GM23338 (cell line): ENCODE measurements around the gene LRMDA.

Source experiments
- CREB1 ChIP-seq: fragments of 250-450 bp; sonication (Bioruptor Pico); IDR thresholded peaks from 2 replicates; pipeline ENCODE4 v1.5.0; 2020; ENCODE audit warnings: low read depth, mild to moderate bottlenecking, moderate library complexity
- ETS1 ChIP-seq: IDR thresholded peaks from 2 replicates; pipeline ENCODE4 v1.6.1; 2016; ENCODE audit warnings: antibody characterized with exemption
- EZH2 ChIP-seq: fragments of 200-600 bp; sonication (generic); IDR thresholded peaks from one replicate; pipeline ENCODE4 v1.8.0; 2017; ENCODE audit warnings: antibody characterized with exemption, mild to moderate bottlenecking, low read depth; ENCODE audit not compliant: unreplicated experiment
- EZH2phosphoT487 ChIP-seq: fragments of 200-600 bp; sonication (generic); IDR thresholded peaks from one replicate; pipeline ENCODE4 v1.8.1; 2018; ENCODE audit warnings: antibody characterized with exemption; ENCODE audit not compliant: unreplicated experiment
- JUNB ChIP-seq: IDR thresholded peaks from one replicate; pipeline ENCODE4 v1.6.1; 2016; ENCODE audit warnings: antibody characterized with exemption; ENCODE audit not compliant: unreplicated experiment
- NANOG ChIP-seq: IDR thresholded peaks from 2 replicates; pipeline ENCODE4 v1.6.1; 2016; ENCODE audit warnings: antibody characterized with exemption, borderline replicate concordance
- POLR2AphosphoS5 ChIP-seq: IDR thresholded peaks from 2 replicates; pipeline ENCODE4 v1.6.1; 2016; ENCODE audit warnings: antibody characterized with exemption, low read depth
- STAT1 ChIP-seq: IDR thresholded peaks from one replicate; pipeline ENCODE4 v1.6.1; 2016; ENCODE audit warnings: antibody characterized with exemption; ENCODE audit not compliant: unreplicated experiment
- ZNF114 ChIP-seq: fragments of 250-450 bp; sonication (Bioruptor Pico); IDR thresholded peaks from 2 replicates; pipeline ENCODE4 v1.5.0; 2020; ENCODE audit warnings: mild to moderate bottlenecking, moderate library complexity
- ZNF331 ChIP-seq: fragments of 250-450 bp; sonication (Bioruptor Pico); IDR thresholded peaks from 2 replicates; pipeline ENCODE4 v1.5.0; 2020; ENCODE audit warnings: low read depth, mild to moderate bottlenecking, moderate library complexity
- ZNF462 ChIP-seq: fragments of 250-450 bp; sonication (Bioruptor Pico); IDR thresholded peaks from 2 replicates; pipeline ENCODE4 v1.5.0; 2020; ENCODE audit warnings: mild to moderate bottlenecking, moderate library complexity
- TF ChIP-seq, protein P1 (sequence below), 2 experiments: fragments of 200-600 bp in 1 of 2; sonication (generic) in 1 of 2; conservative IDR thresholded peaks; 2 replicates each; pipeline versions ENCODE4 v1.5.1 to v1.6.1; 2016 to 2017; ENCODE audit warnings: antibody characterized with exemption in 2 of 2, low read depth in 2 of 2, mild to moderate bottlenecking in 2 of 2, moderate library complexity in 1 of 2
- TF ChIP-seq, protein P2 (sequence below): IDR thresholded peaks from one replicate; pipeline ENCODE4 v1.6.1; 2018; ENCODE audit warnings: antibody characterized with exemption; ENCODE audit not compliant: unreplicated experiment

- TF ChIP-seq, protein P1, sequence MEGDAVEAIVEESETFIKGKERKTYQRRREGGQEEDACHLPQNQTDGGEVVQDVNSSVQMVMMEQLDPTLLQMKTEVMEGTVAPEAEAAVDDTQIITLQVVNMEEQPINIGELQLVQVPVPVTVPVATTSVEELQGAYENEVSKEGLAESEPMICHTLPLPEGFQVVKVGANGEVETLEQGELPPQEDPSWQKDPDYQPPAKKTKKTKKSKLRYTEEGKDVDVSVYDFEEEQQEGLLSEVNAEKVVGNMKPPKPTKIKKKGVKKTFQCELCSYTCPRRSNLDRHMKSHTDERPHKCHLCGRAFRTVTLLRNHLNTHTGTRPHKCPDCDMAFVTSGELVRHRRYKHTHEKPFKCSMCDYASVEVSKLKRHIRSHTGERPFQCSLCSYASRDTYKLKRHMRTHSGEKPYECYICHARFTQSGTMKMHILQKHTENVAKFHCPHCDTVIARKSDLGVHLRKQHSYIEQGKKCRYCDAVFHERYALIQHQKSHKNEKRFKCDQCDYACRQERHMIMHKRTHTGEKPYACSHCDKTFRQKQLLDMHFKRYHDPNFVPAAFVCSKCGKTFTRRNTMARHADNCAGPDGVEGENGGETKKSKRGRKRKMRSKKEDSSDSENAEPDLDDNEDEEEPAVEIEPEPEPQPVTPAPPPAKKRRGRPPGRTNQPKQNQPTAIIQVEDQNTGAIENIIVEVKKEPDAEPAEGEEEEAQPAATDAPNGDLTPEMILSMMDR (conservative IDR thresholded peaks at IDR 0.05; ENCODE audit: low read depth in 2 of 2), result no peak
- TF ChIP-seq JUNB, result no peak
- no peak for TF ChIP-seq EZH2phosphoT487
- TF ChIP-seq POLR2AphosphoS5, result no peak
- TF ChIP-seq, protein P2, sequence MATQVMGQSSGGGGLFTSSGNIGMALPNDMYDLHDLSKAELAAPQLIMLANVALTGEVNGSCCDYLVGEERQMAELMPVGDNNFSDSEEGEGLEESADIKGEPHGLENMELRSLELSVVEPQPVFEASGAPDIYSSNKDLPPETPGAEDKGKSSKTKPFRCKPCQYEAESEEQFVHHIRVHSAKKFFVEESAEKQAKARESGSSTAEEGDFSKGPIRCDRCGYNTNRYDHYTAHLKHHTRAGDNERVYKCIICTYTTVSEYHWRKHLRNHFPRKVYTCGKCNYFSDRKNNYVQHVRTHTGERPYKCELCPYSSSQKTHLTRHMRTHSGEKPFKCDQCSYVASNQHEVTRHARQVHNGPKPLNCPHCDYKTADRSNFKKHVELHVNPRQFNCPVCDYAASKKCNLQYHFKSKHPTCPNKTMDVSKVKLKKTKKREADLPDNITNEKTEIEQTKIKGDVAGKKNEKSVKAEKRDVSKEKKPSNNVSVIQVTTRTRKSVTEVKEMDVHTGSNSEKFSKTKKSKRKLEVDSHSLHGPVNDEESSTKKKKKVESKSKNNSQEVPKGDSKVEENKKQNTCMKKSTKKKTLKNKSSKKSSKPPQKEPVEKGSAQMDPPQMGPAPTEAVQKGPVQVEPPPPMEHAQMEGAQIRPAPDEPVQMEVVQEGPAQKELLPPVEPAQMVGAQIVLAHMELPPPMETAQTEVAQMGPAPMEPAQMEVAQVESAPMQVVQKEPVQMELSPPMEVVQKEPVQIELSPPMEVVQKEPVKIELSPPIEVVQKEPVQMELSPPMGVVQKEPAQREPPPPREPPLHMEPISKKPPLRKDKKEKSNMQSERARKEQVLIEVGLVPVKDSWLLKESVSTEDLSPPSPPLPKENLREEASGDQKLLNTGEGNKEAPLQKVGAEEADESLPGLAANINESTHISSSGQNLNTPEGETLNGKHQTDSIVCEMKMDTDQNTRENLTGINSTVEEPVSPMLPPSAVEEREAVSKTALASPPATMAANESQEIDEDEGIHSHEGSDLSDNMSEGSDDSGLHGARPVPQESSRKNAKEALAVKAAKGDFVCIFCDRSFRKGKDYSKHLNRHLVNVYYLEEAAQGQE, result no peak
- TF ChIP-seq ZNF462 (CRISPR knock-in tag), result no peak
- TF ChIP-seq EZH2, result no peak
- no peak for TF ChIP-seq STAT1
- TF ChIP-seq CREB1 (CRISPR knock-in tag), result no peak
- TF ChIP-seq ZNF114, result no peak
- TF ChIP-seq NANOG, result no peak
- no peak for TF ChIP-seq ETS1
- no peak for TF ChIP-seq ZNF331
Measured at GRCh38 chr10:76352300-76352699, 920.9 kb downstream of the LRMDA start.
